Colonic mucosa (tissue), 4 donors: Measurements from ENCODE around the gene TRMT112. TPM values are rescaled to one million over a fixed set of nuclear protein-coding genes. Genes with fewer than 3 reads are reported as not detected.
"Not testable (repeated sequence)": the region's sequence is repeated elsewhere in the genome, so short reads cannot be mapped to it uniquely, and the experiment has no call there.

Experiments used
- DNase-seq: peaks from one replicate; pipeline ENCODE4 v3.0.0-alpha.2; 2020
- H3K27ac ChIP-seq: fragments of 200-600 bp; one replicate; pipeline ENCODE4 v1.8.0; 2021
- H3K27me3 ChIP-seq: fragments of 200-600 bp; one replicate; pipeline ENCODE4 v1.8.0; 2021
- H3K36me3 ChIP-seq: fragments of 200-600 bp; one replicate; pipeline ENCODE4 v1.8.0; 2021
- H3K4me1 ChIP-seq: fragments of 200-600 bp; one replicate; pipeline ENCODE4 v1.8.0; 2021; ENCODE audit warnings: mild to moderate bottlenecking
- H3K4me3 ChIP-seq: fragments of 200-600 bp; one replicate; pipeline ENCODE4 v1.8.0; 2021
- H3K9ac ChIP-seq, 2 donors: one replicate each; pipeline ENCODE4 v1.7.0; 2013; ENCODE audit warnings: control low read depth in 2 of 2, low read depth in 2 of 2, low read length in 2 of 2
- H3K9me3 ChIP-seq: fragments of 200-600 bp; one replicate; pipeline ENCODE4 v1.8.0; 2021
- intact Hi-C: fragments of 100-400 bp; cut with DNase I; formaldehyde crosslinking; loops from one replicate; pipeline ENCODE4 v1.14.1; 2022
- total RNA-seq, 2 donors: library from RNA; stranded (reverse); fragmentation: NEBNext Ultra II Directional in 1 of 2; extraction: Animal tissue kit (Norgen Biotek cat#: 25700) in 1 of 2; gene quantifications; one replicate each; pipeline ENCODE4 v1.2.1, GENCODE V29; 2021
- TF ChIP-seq, protein P1 (sequence below): fragments of 200-600 bp; IDR thresholded peaks from one replicate; pipeline ENCODE4 v1.8.0; 2022; ENCODE audit warnings: antibody characterized with exemption, mild to moderate bottlenecking
- donor health status: healthy.
- donor health status: DM: no; HTN: no; CAD: no.
- donor health status: DM: no; HTN: no; CAD: no.

Gene TRMT112
- total RNA-seq, 2 donors from 2014 or later: 75.9 to 184 TPM

DNA sequence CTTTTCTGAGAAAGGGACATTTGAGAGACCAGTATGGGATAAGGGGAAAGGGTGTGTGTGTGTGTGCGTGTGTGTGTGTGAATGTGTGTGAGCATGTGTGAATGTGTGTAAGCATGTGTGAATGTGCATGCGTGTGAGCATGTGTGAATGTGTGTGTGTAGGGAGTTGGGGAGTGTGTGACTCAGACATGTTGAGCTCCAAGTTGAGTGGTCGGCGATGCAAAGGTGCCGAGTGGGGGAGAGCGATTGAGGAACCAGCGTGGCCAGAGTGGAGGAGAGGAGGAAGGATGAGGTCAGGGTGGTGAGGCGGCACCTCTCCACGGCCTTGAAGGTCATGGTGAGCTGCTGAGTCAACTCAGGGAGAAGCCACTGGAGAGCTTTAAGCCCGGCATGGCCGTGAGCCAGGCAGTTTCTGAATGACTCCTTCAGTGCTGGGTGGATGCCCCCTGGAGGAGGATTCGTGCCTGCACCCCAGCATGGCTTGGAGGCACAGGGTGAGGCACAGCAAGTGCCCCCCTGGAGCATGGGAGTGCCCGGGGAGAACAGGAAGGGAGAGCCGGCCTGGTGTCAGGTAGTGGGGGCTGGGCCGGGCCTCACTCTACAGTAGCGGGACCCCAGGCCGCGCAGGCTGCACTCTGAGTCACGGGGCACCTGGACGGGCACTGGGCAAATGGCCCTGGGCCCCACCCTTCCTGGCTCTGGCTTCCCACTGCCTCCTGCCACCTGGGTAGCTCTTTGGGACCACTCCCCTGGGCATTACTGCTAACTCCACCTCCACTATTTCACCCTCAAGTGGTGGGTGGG is 14.4 kb upstream of the TRMT112 start:
- no peaks in the 10 kb centered on the region for H3K9me3 ChIP-seq
- H3K36me3 ChIP-seq: no peaks in the 10 kb centered on the region
- H3K27ac ChIP-seq: peak overlapping the region; percentile 67
- peak overlapping the region; percentile 26 to 46 for H3K9ac ChIP-seq
- peaks cover 19% of the 10 kb centered on the region for H3K4me1 ChIP-seq
- peak; percentile 92 for DNase-seq
- no peaks in the 10 kb centered on the region for H3K27me3 ChIP-seq
- TF ChIP-seq, protein P1, sequence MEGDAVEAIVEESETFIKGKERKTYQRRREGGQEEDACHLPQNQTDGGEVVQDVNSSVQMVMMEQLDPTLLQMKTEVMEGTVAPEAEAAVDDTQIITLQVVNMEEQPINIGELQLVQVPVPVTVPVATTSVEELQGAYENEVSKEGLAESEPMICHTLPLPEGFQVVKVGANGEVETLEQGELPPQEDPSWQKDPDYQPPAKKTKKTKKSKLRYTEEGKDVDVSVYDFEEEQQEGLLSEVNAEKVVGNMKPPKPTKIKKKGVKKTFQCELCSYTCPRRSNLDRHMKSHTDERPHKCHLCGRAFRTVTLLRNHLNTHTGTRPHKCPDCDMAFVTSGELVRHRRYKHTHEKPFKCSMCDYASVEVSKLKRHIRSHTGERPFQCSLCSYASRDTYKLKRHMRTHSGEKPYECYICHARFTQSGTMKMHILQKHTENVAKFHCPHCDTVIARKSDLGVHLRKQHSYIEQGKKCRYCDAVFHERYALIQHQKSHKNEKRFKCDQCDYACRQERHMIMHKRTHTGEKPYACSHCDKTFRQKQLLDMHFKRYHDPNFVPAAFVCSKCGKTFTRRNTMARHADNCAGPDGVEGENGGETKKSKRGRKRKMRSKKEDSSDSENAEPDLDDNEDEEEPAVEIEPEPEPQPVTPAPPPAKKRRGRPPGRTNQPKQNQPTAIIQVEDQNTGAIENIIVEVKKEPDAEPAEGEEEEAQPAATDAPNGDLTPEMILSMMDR: peak; percentile 61
- no peak overlapping the region for H3K4me3 ChIP-seq
- intact Hi-C loops: no loop called here

DNA sequence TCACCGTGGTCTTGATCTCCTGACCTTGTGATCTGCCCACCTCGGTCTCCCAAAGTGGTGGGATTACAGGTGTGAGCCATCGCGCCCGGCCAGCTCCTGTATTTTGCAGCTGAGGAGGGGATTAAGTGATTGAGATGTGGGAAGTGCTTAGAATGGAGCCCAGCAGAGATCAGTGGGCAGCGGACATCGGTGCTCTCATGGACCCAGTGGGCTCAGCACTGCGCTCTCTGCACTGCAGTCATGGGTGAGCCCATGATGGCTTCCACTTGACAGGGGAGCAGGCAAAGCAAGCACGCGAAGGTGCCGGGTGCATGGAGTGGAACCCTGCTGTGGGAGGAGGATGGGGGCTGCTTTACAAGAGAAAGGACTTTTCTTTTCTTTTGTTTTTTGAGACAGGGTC is 13.5 kb upstream of the TRMT112 start:
- Histone ChIP-seq H3K27me3 (no peaks in the 10 kb centered on the region), H3K4me3 (no peak overlapping the region), H3K27ac (peak overlapping the region; percentile 67), H3K36me3 (no peaks in the 10 kb centered on the region), H3K4me1 (peaks cover 19% of the 10 kb centered on the region), H3K9me3 (no peaks in the 10 kb centered on the region), H3K9ac (peak overlapping the region in 1 of 2 donors; percentile 8)
- no peak for DNase-seq
- TF ChIP-seq, protein P1: no peak
- intact Hi-C loops: no loop called here

DNA sequence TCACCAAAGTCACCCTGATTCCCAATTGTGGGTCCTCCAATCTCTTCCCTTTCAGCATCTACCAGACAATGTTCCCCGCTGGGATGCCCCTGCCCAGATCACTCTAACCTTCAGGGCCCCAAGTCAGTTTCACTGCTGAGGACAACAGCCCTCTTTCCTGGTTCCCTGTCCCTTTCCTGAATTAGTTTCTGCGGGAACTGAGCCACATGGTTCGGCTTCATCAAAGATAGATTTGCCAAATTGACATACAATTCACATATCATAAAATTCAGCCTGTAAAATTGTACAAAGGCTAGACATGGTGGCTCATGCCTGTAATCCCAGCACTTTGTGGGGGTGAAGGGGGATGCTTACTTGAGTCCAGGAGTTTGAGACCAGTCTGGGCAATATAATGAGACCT is 10.6 kb upstream of the TRMT112 start:
- H3K4me3 ChIP-seq: no peak overlapping the region
- H3K27me3 ChIP-seq: no peaks in the 10 kb centered on the region
- peak overlapping the region; percentile 67 for H3K27ac ChIP-seq
- intact Hi-C loops: no loop called here
- DNase-seq: peak; percentile 74
- H3K9ac ChIP-seq: peak overlapping the region in 1 of 2 donors; percentile 63
- H3K9me3 ChIP-seq: no peaks in the 10 kb centered on the region
- TF ChIP-seq, protein P1: no peak
- no peaks in the 10 kb centered on the region for H3K36me3 ChIP-seq
- peaks cover 16% of the 10 kb centered on the region for H3K4me1 ChIP-seq

DNA sequence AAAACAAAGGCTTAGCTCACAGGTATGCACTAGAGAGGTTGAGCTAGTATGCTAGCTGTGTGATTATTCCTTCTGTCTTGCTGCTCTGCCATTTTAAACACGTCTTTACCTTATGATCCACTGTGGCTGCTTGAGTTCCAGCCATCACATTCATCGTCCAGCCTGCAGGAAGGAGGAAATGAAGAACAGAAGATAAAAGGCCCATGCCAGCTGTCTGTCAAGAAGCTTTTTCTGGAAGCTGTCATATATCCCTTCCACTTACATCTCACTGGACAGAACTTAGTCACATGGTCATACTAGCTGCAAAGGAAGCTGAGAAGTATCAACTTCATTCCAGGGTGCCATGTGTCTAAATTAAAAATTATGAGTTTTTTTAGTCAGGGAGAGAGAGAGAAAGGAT is 10.0 kb upstream of the TRMT112 start:
- H3K4me1 ChIP-seq: peaks cover 17% of the 10 kb centered on the region
- peak overlapping the region; percentile 67 for H3K27ac ChIP-seq

DNA sequence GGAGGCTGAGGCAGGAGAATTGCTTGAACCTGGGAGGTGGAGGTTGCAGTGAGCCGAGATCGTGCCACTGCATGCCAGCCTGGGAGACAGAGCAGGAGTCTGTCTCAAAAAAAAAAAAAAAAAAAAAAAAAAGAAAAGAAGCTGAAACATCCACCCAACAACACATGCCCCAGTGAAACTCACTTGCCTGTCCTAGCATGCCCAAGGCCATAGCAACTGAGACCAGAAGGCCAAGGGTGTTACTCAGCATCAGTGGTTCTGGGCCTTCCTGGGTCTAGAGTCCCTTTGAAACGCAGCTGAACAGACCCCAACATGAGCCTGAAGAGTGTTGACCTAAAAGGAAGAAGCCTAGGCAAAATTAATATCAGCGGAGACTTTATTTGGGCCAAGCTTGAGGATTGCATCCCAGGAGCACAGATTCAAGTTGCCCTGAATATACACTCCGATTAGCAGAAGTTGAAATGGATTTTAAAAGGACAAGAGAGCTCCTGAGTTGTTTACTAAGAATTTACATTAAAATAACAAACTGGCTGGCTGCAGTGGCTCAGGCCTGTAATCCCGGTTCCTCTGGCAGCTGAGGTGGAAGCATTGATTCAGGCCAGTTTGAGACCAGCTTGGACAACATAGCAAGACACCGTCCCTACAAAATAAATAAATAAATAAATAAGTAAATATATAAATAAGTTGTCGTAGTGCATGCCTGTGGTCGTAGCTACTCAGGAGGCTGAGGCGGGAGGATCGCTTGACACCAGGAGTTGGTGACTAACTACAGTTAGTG is 7.5 kb upstream of the TRMT112 start:
- DNase-seq: no peak
- peaks cover 17% of the 10 kb centered on the region for H3K4me1 ChIP-seq
- H3K4me3 ChIP-seq: no peak overlapping the region
- intact Hi-C loops: no loop called here
- H3K27me3 ChIP-seq: no peaks in the 10 kb centered on the region
- no peaks in the 10 kb centered on the region for H3K9me3 ChIP-seq
- H3K36me3 ChIP-seq: no peaks in the 10 kb centered on the region
- TF ChIP-seq, protein P1: no peak
- no peak overlapping the region for H3K9ac ChIP-seq
- no peak overlapping the region for H3K27ac ChIP-seq

More for the DNA sequence above, 10.0 kb upstream of the TRMT112 start:
- Histone ChIP-seq H3K9ac (peak overlapping the region in 1 of 2 donors; percentile 63), H3K4me3 (no peak overlapping the region), H3K27me3 (no peaks in the 10 kb centered on the region), H3K9me3 (no peaks in the 10 kb centered on the region), H3K36me3 (no peaks in the 10 kb centered on the region)
- TF ChIP-seq, protein P1: no peak
- intact Hi-C loops: no loop called here
- no peak for DNase-seq

DNA sequence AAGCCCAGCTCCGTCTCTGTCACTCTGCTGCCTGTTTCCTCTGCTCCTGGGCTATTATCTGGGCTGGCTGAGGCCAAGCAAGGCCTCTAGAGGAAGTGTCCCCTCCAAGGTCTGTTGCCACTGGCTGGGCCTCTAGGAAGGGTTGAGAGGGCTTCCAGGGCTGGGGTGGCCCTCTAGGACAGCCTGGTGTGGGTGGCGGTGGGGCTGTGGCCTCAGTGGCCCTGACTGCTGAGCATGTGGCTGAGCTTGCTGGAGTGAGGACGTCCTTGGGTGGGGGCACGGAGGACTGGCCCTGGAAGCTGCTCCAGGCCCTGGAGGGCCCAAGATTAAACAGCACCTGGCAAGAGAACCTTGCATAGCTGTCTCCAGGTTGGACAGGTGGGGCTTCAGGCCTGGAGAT is 6.6 kb upstream of the TRMT112 start:
- H3K9me3 ChIP-seq, H3K27me3 ChIP-seq, H3K4me3 ChIP-seq, intact Hi-C loops, DNase-seq, H3K27ac ChIP-seq, H3K36me3 ChIP-seq: not testable (repeated sequence)
- peaks cover 14% of the 10 kb centered on the region for H3K4me1 ChIP-seq
- peak overlapping the region in 1 of 2 donors; percentile 97 for H3K9ac ChIP-seq
